Measurements from ENCODE around the gene VIPR1.

VIPR1 gene

GRCh38 chr3:42489116-42489936 is 13.1 kb upstream of the VIPR1 start:
- no peak for TF ChIP-seq TAF1 (IDR thresholded peaks at IDR 0.05; ENCODE audit: borderline replicate concordance, insufficient read depth, low read length)
- no peak for TF ChIP-seq FOXP2 (optimal IDR thresholded peaks at IDR 0.05; ENCODE audit: borderline replicate concordance, extremely low read depth, extremely low read length, insufficient read depth)
- TF ChIP-seq REST (IDR thresholded peaks at IDR 0.05; ENCODE audit: insufficient read depth in 1 of 2, low read depth in 2 of 2, low read length in 2 of 2): no peak
- TF ChIP-seq SIN3A (IDR thresholded peaks at IDR 0.05; ENCODE audit: borderline replicate concordance, insufficient read depth, low read length): no peak

- no peak for TF ChIP-seq SIN3A (IDR thresholded peaks at IDR 0.05; ENCODE audit: borderline replicate concordance, insufficient read depth, low read length)
- no peak for TF ChIP-seq POLR2AphosphoS5 (IDR thresholded peaks at IDR 0.05; ENCODE audit: low read depth, low read length)
These were observed 12.6 kb upstream of the VIPR1 start for GRCh38 chr3:42489937-42490227.

- TF ChIP-seq TAF1 (IDR thresholded peaks at IDR 0.05; ENCODE audit: borderline replicate concordance, insufficient read depth, low read length): no peak
- TF ChIP-seq FOXP2 (optimal IDR thresholded peaks at IDR 0.05; ENCODE audit: borderline replicate concordance, extremely low read depth, extremely low read length, insufficient read depth): no peak
- no peak for TF ChIP-seq POLR2AphosphoS5 (IDR thresholded peaks at IDR 0.05; ENCODE audit: low read depth, low read length)
- no peak for TF ChIP-seq SIN3A (IDR thresholded peaks at IDR 0.05; ENCODE audit: borderline replicate concordance, insufficient read depth, low read length)
- TF ChIP-seq REST (IDR thresholded peaks at IDR 0.05; ENCODE audit: insufficient read depth in 1 of 2, low read depth in 2 of 2, low read length in 2 of 2): no peak
These were observed 12.2 kb upstream of the VIPR1 start for GRCh38 chr3:42490243-42490642.

- no peak for TF ChIP-seq FOXP2 (optimal IDR thresholded peaks at IDR 0.05; ENCODE audit: borderline replicate concordance, extremely low read depth, extremely low read length, insufficient read depth)
- no peak for TF ChIP-seq POLR2AphosphoS5 (IDR thresholded peaks at IDR 0.05; ENCODE audit: low read depth, low read length)
- no peak for TF ChIP-seq SIN3A (IDR thresholded peaks at IDR 0.05; ENCODE audit: borderline replicate concordance, insufficient read depth, low read length)
- no peak for TF ChIP-seq REST (IDR thresholded peaks at IDR 0.05; ENCODE audit: insufficient read depth in 1 of 2, low read depth in 2 of 2, low read length in 2 of 2)
- no peak for TF ChIP-seq TAF1 (IDR thresholded peaks at IDR 0.05; ENCODE audit: borderline replicate concordance, insufficient read depth, low read length)
These were observed 10.4 kb upstream of the VIPR1 start for GRCh38 chr3:42491881-42492507.

GRCh38 chr3:42492508-42493080 is 9.8 kb upstream of the VIPR1 start:
- no peak for TF ChIP-seq TAF1 (IDR thresholded peaks at IDR 0.05; ENCODE audit: borderline replicate concordance, insufficient read depth, low read length)
- no peak for TF ChIP-seq POLR2AphosphoS5 (IDR thresholded peaks at IDR 0.05; ENCODE audit: low read depth, low read length)
- TF ChIP-seq FOXP2 (optimal IDR thresholded peaks at IDR 0.05; ENCODE audit: borderline replicate concordance, extremely low read depth, extremely low read length, insufficient read depth): no peak
- no peak for TF ChIP-seq SIN3A (IDR thresholded peaks at IDR 0.05; ENCODE audit: borderline replicate concordance, insufficient read depth, low read length)
- TF ChIP-seq REST (IDR thresholded peaks at IDR 0.05; ENCODE audit: insufficient read depth in 1 of 2, low read depth in 2 of 2, low read length in 2 of 2): no peak
